Measurements from ENCODE around the gene SCAMP2. TPM values are rescaled to one million over a fixed set of nuclear protein-coding genes. Genes with fewer than 3 reads are reported as not detected.

Gene SCAMP2
- total RNA-seq, 1 experiment from 2014 or later = 121 TPM

- CTCF ChIA-PET = interaction anchor here (0.6 kb wide), 1 partner anchor 81 kb away, joined by 5 read pairs; no protein-coding TSS in a partner anchor
- no peaks in the 10 kb centered on the region for H3K9me3 ChIP-seq (ENCODE audit: control insufficient read depth, insufficient read depth, low read depth, low read length)
- H3K27me3 ChIP-seq (ENCODE audit: control insufficient read depth, insufficient read depth, low read length) = no peaks in the 10 kb centered on the region
- H3K4me1 ChIP-seq (ENCODE audit: control insufficient read depth, insufficient read depth, low read length) = peaks cover 19% of the 10 kb centered on the region
- DNase-seq (ENCODE audit: low read depth, low spot score) (no peak), ATAC-seq (no peak)
- no peak overlapping the region for H3K27ac ChIP-seq (ENCODE audit: low read length)
- POLR2A ChIA-PET = no interaction called here
- H3K36me3 ChIP-seq (ENCODE audit: control insufficient read depth, insufficient read depth, low read length) = no peaks in the 10 kb centered on the region; the same call in 1 of the 2 replicates
- in situ Hi-C loops (cut with HindIII; ENCODE audit: low pct_unique_long_range_greater_than_20kb, low sequenced_read_pairs) = no loop called here
- TF ChIP-seq REST (IDR thresholded peaks at IDR 0.05; ENCODE audit: insufficient read depth in 1 of 2, low read depth in 2 of 2, low read length in 1 of 2) (no peak), SIN3A (IDR thresholded peaks at IDR 0.05; ENCODE audit: borderline replicate concordance, insufficient read depth, low read depth, low read length) (no peak), CTCF (IDR thresholded peaks at IDR 0.05) (no peak), TCF7L2 (IDR thresholded peaks at IDR 0.05; ENCODE audit: low read depth, low read length) (no peak)
- no peak overlapping the region for H3K4me3 ChIP-seq (ENCODE audit: low read depth in 2 of 2, low read length in 2 of 2)
- intact Hi-C loops (cut with micrococcal nuclease; ENCODE audit: unreplicated experiment) = no loop called here
- no TSS peak for BruUV-seq (replicated peaks)
These were observed 27.6 kb downstream of the SCAMP2 start for GRCh38 chr15:74845581-74845980.

GRCh38 chr15:74845208-74845568 lies 28.0 kb downstream of the SCAMP2 start:
- H3K27me3 ChIP-seq (ENCODE audit: control insufficient read depth, insufficient read depth, low read length) = no peaks in the 10 kb centered on the region
- H3K4me3 ChIP-seq (ENCODE audit: low read depth in 2 of 2, low read length in 2 of 2) = no peak overlapping the region
- ChIA-PET POLR2A (interaction anchor here (0.7 kb wide), 1 partner anchor 25 kb away, joined by 3 read pairs; no protein-coding TSS in a partner anchor), CTCF (no interaction called here)
- intact Hi-C loops (cut with micrococcal nuclease; ENCODE audit: unreplicated experiment) = no loop called here
- ATAC-seq = no peak
- TF ChIP-seq REST (IDR thresholded peaks at IDR 0.05; ENCODE audit: insufficient read depth in 1 of 2, low read depth in 2 of 2, low read length in 1 of 2) (no peak), SIN3A (IDR thresholded peaks at IDR 0.05; ENCODE audit: borderline replicate concordance, insufficient read depth, low read depth, low read length) (no peak), TCF7L2 (IDR thresholded peaks at IDR 0.05; ENCODE audit: low read depth, low read length) (no peak), POLR2AphosphoS5 (IDR thresholded peaks at IDR 0.05; ENCODE audit: low read depth, low read length) (no peak), CTCF (IDR thresholded peaks at IDR 0.05) (no peak)
- peaks cover 19% of the 10 kb centered on the region for H3K4me1 ChIP-seq (ENCODE audit: control insufficient read depth, insufficient read depth, low read length)
- in situ Hi-C loops (cut with HindIII; ENCODE audit: low pct_unique_long_range_greater_than_20kb, low sequenced_read_pairs) = no loop called here
- H3K27ac ChIP-seq (ENCODE audit: low read length) = no peak overlapping the region; the same call in 1 of the 2 replicates
- no peaks in the 10 kb centered on the region for H3K9me3 ChIP-seq (ENCODE audit: control insufficient read depth, insufficient read depth, low read depth, low read length)
- BruUV-seq (replicated peaks) = no TSS peak
- H3K36me3 ChIP-seq (ENCODE audit: control insufficient read depth, insufficient read depth, low read length) = no peaks in the 10 kb centered on the region; the same call in 1 of the 2 replicates
- DNase-seq (ENCODE audit: low read depth, low spot score) = no peak
